SH-SY5Y (cell line): ENCODE data around the gene ERGIC2.

Experiments used
- GATA2 ChIP-seq: IDR thresholded peaks from 2 replicates; pipeline ENCODE4 v1.6.1; 2011; ENCODE audit warnings: mild to moderate bottlenecking, low read depth, low read length
- GATA3 ChIP-seq: IDR thresholded peaks from 2 replicates; pipeline ENCODE4 v1.6.1; 2011; ENCODE audit warnings: low read depth, mild to moderate bottlenecking, low read length, moderate library complexity

DNA sequence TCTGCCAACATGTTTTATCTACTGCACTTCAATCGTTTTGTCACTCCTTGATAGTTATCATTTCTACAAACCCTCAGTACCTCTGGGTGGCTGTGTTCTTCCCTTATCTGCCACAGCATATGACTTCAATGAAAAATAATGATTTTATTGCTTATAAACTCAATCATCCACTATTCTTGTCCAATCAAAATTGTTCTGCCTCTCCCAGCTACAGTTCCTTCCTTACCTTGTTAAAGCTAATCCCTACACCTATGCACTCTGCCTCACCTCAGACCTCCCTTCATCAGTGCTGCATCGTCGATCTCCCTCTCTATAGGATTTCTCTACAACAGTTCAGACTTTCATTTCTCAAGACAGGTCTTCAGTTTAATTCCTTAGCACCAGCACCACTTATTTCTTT lies 58.8 kb downstream of the ERGIC2 start:
- TF ChIP-seq GATA3 (no peak), GATA2 (no peak)
